H9 (cell line): ENCODE results near the gene PRICKLE3. TPM values are rescaled to one million over a fixed set of nuclear protein-coding genes. Genes with fewer than 3 reads are reported as not detected.

Source experiments
- DNase-seq: peaks from one replicate; pipeline ENCODE4 v3.0.0-alpha.2; 2017
- H2AFZ ChIP-seq: one replicate; pipeline ENCODE4 v1.6.1; 2013; ENCODE audit warnings: mild to moderate bottlenecking, low read length, control low read depth, moderate library complexity
- H2AK5ac ChIP-seq: 2 replicates; pipeline ENCODE4 v1.6.1; 2013; ENCODE audit warnings: low read length, control low read depth, mixed read lengths; ENCODE audit not compliant: insufficient read length
- H2BK120ac ChIP-seq: one replicate; pipeline ENCODE4 v1.6.1; 2013; ENCODE audit warnings: low read depth, mild to moderate bottlenecking, low read length, control low read depth, inconsistent platforms; ENCODE audit not compliant: poor library complexity, severe bottlenecking
- H2BK12ac ChIP-seq: 2 replicates; pipeline ENCODE4 v1.6.1; 2013; ENCODE audit warnings: low read length, control low read depth, mixed read lengths, low read depth; ENCODE audit not compliant: insufficient read length
- H2BK15ac ChIP-seq: 2 replicates; pipeline ENCODE4 v1.6.1; 2013; ENCODE audit warnings: low read depth, low read length, control low read depth
- H2BK20ac ChIP-seq: one replicate; pipeline ENCODE4 v1.6.1; 2013; ENCODE audit warnings: low read depth, mild to moderate bottlenecking, low read length, control low read depth, inconsistent platforms; ENCODE audit not compliant: poor library complexity, severe bottlenecking
- H2BK5ac ChIP-seq: 2 replicates; pipeline ENCODE4 v1.6.1; 2013; ENCODE audit warnings: low read length, control low read depth, mixed read lengths; ENCODE audit not compliant: insufficient read length
- H3K14ac ChIP-seq: 2 replicates; pipeline ENCODE4 v1.6.1; 2013; ENCODE audit warnings: low read length, control low read depth; ENCODE audit not compliant: insufficient read depth
- H3K18ac ChIP-seq: 2 replicates; pipeline ENCODE4 v1.6.1; 2013; ENCODE audit warnings: low read depth, mild to moderate bottlenecking, mixed read lengths, low read length, control low read depth; ENCODE audit not compliant: insufficient read length
- H3K23ac ChIP-seq: 2 replicates; pipeline ENCODE4 v1.6.1; 2013; ENCODE audit warnings: low read length, control low read depth, mixed read lengths, low read depth; ENCODE audit not compliant: insufficient read length
- H3K23me2 ChIP-seq: 2 replicates; pipeline ENCODE4 v1.6.1; 2013; ENCODE audit warnings: low read depth, mild to moderate bottlenecking, mixed read lengths, low read length, control low read depth; ENCODE audit not compliant: insufficient read length, poor library complexity, severe bottlenecking
- H3K27ac ChIP-seq: 2 replicates; pipeline ENCODE4 v1.5.1; 2013; ENCODE audit warnings: low read length, control low read depth, mixed read lengths, low read depth; ENCODE audit not compliant: insufficient read length
- H3K27me3 ChIP-seq: 2 replicates; pipeline ENCODE4 v1.6.1; 2013; ENCODE audit warnings: low read length, control low read depth, inconsistent platforms; ENCODE audit not compliant: insufficient read depth
- H3K4ac ChIP-seq: 2 replicates; pipeline ENCODE4 v1.6.1; 2013; ENCODE audit warnings: low read depth, mild to moderate bottlenecking, control low read depth, inconsistent platforms, low read length, moderate library complexity
- H3K4me1 ChIP-seq: 2 replicates; pipeline ENCODE4 v1.6.1; 2013; ENCODE audit warnings: low read length, control low read depth, inconsistent platforms; ENCODE audit not compliant: insufficient read depth
- H3K4me2 ChIP-seq: 2 replicates; pipeline ENCODE4 v1.6.1; 2013; ENCODE audit warnings: low read length, control low read depth, mixed read lengths; ENCODE audit not compliant: insufficient read length, insufficient read depth
- H3K56ac ChIP-seq: 2 replicates; pipeline ENCODE4 v1.6.1; 2013; ENCODE audit warnings: low read depth, mild to moderate bottlenecking, mixed read lengths, low read length, control low read depth; ENCODE audit not compliant: insufficient read length
- H3K79me1 ChIP-seq: 2 replicates; pipeline ENCODE4 v1.6.1; 2013; ENCODE audit warnings: low read depth, mild to moderate bottlenecking, moderate library complexity, low read length, control low read depth, inconsistent platforms; ENCODE audit not compliant: insufficient read depth, poor library complexity, severe bottlenecking
- H3K79me2 ChIP-seq: 2 replicates; pipeline ENCODE4 v1.6.1; 2013; ENCODE audit warnings: low read length, control low read depth, inconsistent platforms; ENCODE audit not compliant: insufficient read depth
- H3K9ac ChIP-seq: 2 replicates; pipeline ENCODE4 v1.6.1; 2013; ENCODE audit warnings: low read length, control low read depth, mixed read lengths; ENCODE audit not compliant: insufficient read length; ENCODE audit errors: extremely low read depth
- H3K9me3 ChIP-seq: one replicate; pipeline ENCODE4 v1.6.1; 2013; ENCODE audit warnings: low read depth, low read length, inconsistent platforms; ENCODE audit not compliant: control insufficient read depth
- H3T11ph ChIP-seq: one replicate; pipeline ENCODE4 v1.6.1; 2013; ENCODE audit warnings: mild to moderate bottlenecking, low read length, control low read depth, inconsistent platforms
- H4K20me1 ChIP-seq: one replicate; pipeline ENCODE4 v1.6.1; 2013; ENCODE audit not compliant: control insufficient read depth, insufficient read length, insufficient read depth
- H4K5ac ChIP-seq: 2 replicates; pipeline ENCODE4 v1.6.1; 2013; ENCODE audit warnings: low read depth, mild to moderate bottlenecking, mixed read lengths, low read length, control low read depth; ENCODE audit not compliant: insufficient read length
- H4K8ac ChIP-seq: replicated peaks from 2 replicates; pipeline ENCODE4 v1.6.1; 2013; ENCODE audit warnings: low read length, control low read depth, mixed read lengths, low read depth; ENCODE audit not compliant: insufficient read length
- H4K91ac ChIP-seq: 2 replicates; pipeline ENCODE4 v1.6.1; 2013; ENCODE audit warnings: low read depth, mild to moderate bottlenecking, moderate library complexity, mixed read lengths, low read length, control low read depth; ENCODE audit not compliant: insufficient read length
- H3K27ac Mint-ChIP-seq, 3 experiments: 2 replicates in 2 of 3; 3 replicates in 1 of 3; pipeline ENCODE4 v1.8.0; 2020 to 2021; ENCODE audit warnings: mixed read lengths in 3 of 3, mild to moderate bottlenecking in 1 of 3, moderate library complexity in 1 of 3
- H3K27me3 Mint-ChIP-seq: 2 replicates; pipeline ENCODE4 v1.8.0; 2021; ENCODE audit warnings: low read depth, mild to moderate bottlenecking, moderate library complexity, mixed read lengths
- H3K36me3 Mint-ChIP-seq, 3 experiments: 2 replicates in 2 of 3; 3 replicates in 1 of 3; pipeline ENCODE4 v1.8.0; 2020 to 2021; ENCODE audit warnings: low read depth in 3 of 3, mixed read lengths in 3 of 3; ENCODE audit not compliant: insufficient read depth in 1 of 3
- H3K4me1 Mint-ChIP-seq, 2 experiments: 2 replicates each; pipeline ENCODE4 v1.8.0; 2020; ENCODE audit warnings: mixed read lengths in 2 of 2
- H3K4me3 Mint-ChIP-seq, 2 experiments: 2 replicates in 1 of 2; 3 replicates in 1 of 2; pipeline ENCODE4 v1.8.0; 2020 to 2021; ENCODE audit warnings: mild to moderate bottlenecking in 2 of 2, mixed read lengths in 2 of 2, moderate library complexity in 1 of 2
- H3K9me3 Mint-ChIP-seq, 2 experiments: 2 replicates in 1 of 2; 3 replicates in 1 of 2; pipeline ENCODE4 v1.8.0; 2020; ENCODE audit warnings: mild to moderate bottlenecking in 2 of 2, mixed read lengths in 2 of 2, moderate library complexity in 1 of 2
- CTCF ChIP-seq: fragments of 200-600 bp; sonication (generic); conservative IDR thresholded peaks from 3 replicates; pipeline ENCODE4 v1.8.0; 2021; ENCODE audit warnings: antibody characterized with exemption, mild to moderate bottlenecking
- WGBS: extraction: QIAGEN DNeasy Blood & Tissue Kit; methylation state at CpG from one replicate; pipeline ENCODE4 v1.1.7; 2013; ENCODE audit warnings: missing lambda C conversion rate, low lambda C conversion rate, mixed read lengths; ENCODE audit not compliant: insufficient read length; ENCODE audit errors: extremely low coverage; 5-methylcytosine and 5-hydroxymethylcytosine counted together
- total RNA-seq: library from RNA; stranded (reverse); gene quantifications from 2 replicates; pipeline ENCODE4 v1.2.1, GENCODE V29; 2021

The PRICKLE3 gene
- total RNA-seq, 1 experiment from 2014 or later = 9.7 TPM

DNA sequence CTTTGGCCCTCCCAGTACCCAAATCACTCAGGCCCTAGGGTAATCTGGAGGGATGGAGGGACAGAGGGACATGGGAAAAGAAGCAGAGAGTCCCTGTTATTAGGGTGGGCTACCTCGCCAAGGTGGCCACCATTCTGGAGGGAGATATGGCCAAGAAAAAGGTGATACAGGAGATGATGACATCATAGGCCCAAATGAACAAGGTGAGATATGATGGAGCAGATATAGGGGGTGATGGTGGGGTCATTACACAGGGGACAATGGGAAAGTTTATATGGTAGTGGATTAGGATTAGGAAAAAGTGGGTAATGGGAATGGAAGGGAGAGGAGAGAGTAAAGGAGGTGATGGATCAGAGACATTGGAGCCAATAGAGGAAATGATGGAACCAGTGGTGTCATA, 26.7 kb upstream of the PRICKLE3 start:
- no peaks in the 10 kb centered on the region for H4K20me1 ChIP-seq
- no peak overlapping the region for H4K8ac ChIP-seq
- no peak overlapping the region for H3K14ac ChIP-seq
- no peak for DNase-seq
- no peaks in the 10 kb centered on the region for H3K27me3 ChIP-seq
- H3K4ac ChIP-seq = no peak overlapping the region
- H3K79me1 ChIP-seq = no peaks in the 10 kb centered on the region
- H2BK12ac ChIP-seq = no peak overlapping the region
- Mint-ChIP-seq H3K27ac (no peak overlapping the region), H3K9me3 (peaks cover 79 to 92% of the 10 kb centered on the region in 2 experiments), H3K4me1 (peaks cover 0 to 8% of the 10 kb centered on the region in 2 experiments; a peak in 2 of 4 replicates), H3K4me3 (no peak overlapping the region; a peak in 1 of 5 replicates), H3K27me3 (peaks cover 18% of the 10 kb centered on the region), H3K36me3 (peaks cover 0 to 10% (median 7%) of the 10 kb centered on the region in 3 experiments; a peak in 3 of 7 replicates)
- no peak overlapping the region for H2BK20ac ChIP-seq
- H3K9me3 ChIP-seq = peaks cover 46% of the 10 kb centered on the region
- no peak overlapping the region for H2AFZ ChIP-seq
- H3K56ac ChIP-seq = no peak overlapping the region
- H3K4me2 ChIP-seq = no peak overlapping the region
- H2BK5ac ChIP-seq = no peak overlapping the region
- WGBS = no CpG with 5 or more reads among the region's 1 CpG
- H4K91ac ChIP-seq = no peak overlapping the region
- no peaks in the 10 kb centered on the region for H3K79me2 ChIP-seq
- no peak overlapping the region for H2BK120ac ChIP-seq
- no peak overlapping the region for H4K5ac ChIP-seq
- no peaks in the 10 kb centered on the region for H3K23me2 ChIP-seq
- H3K9ac ChIP-seq = no peak overlapping the region
- no peak overlapping the region for H2BK15ac ChIP-seq
- no peak overlapping the region for H3K23ac ChIP-seq
- no peak overlapping the region for H2AK5ac ChIP-seq
- H3K18ac ChIP-seq = no peak overlapping the region
- H3K27ac ChIP-seq = no peak overlapping the region
- H3K4me1 ChIP-seq = no peaks in the 10 kb centered on the region
- H3T11ph ChIP-seq = no peak overlapping the region
- TF ChIP-seq CTCF = no peak
